ENCODE data around the gene CLCN5.

The CLCN5 gene

DNA sequence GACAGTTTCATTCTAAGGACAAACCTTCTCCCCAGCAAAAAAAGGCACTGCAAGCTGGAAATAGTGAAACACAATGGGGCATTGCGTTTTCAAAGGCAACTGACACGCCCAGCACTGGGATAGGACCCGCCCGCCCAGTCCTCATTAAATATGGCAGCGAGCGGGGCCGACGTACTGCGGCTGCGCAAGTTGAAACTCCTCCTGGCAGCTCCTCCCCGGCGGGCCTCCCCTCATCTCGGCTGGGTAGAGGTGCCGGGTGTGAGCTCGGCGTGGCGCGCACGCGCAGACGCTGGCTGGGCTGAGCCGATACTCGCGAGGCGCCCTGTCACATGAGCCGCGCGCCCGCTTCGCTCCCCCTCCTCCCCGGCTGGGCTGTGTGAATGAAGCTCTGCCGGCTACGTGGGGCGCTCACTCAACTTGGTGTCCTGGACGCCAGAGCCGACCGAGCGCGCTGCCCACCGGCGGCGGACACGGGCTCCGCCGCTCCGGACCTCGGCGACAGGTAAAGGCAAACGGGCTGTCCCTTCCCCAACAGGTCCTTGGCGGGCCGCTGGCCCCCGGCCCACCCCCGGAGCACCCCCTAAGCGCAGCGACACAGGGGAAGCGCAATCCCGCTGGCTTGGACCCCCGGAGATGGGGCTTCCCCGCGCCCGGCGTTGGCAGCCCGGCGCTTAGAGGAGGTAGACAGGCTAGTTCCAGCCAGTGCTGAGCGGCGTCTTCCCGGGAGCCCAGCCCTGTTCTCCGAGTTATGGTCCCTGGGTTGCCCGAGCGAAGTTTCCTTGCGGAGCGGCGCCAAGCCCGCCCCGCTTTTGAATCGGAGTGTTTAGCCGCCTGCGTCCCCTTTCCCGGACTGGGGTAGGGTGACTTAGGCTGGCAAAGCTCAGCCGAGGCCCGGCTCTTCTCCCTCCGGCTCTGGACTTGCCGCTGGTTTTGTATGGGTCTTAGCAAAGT lies at the start of gene CLCN5:
Gene CLCN5, plus strand, starts transcription at position 306 of the 951 bp plus-strand sequence. CDS start 2,703 bp downstream, outside the sequence.
- peak; percentile 95 for FAIRE-seq
- DNase-seq (ENCODE audit: extremely low spot score, insufficient read length, low read depth) = peak; percentile 82

DNA sequence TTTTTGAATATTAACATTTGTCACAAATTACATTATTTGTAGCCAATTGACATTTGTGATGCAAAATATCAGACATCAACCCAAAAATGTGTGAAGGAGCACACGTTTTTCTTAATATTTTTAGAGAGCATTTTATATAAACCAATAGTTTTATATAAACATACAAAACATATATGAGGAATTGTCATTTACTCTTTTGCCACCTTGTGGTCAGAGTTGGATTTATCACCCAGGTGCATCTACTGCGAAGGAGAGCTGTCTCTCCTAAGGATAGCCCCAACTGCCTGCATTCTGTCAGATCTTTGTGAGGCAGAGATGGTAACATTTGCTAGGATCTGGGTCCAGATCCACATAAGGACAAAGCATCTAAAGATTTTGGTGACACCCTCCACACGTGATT lies 45.6 kb upstream of the CLCN5 start:
- FAIRE-seq (peak; percentile 72), DNase-seq (ENCODE audit: extremely low spot score, insufficient read length, low read depth) (no peak)

DNA sequence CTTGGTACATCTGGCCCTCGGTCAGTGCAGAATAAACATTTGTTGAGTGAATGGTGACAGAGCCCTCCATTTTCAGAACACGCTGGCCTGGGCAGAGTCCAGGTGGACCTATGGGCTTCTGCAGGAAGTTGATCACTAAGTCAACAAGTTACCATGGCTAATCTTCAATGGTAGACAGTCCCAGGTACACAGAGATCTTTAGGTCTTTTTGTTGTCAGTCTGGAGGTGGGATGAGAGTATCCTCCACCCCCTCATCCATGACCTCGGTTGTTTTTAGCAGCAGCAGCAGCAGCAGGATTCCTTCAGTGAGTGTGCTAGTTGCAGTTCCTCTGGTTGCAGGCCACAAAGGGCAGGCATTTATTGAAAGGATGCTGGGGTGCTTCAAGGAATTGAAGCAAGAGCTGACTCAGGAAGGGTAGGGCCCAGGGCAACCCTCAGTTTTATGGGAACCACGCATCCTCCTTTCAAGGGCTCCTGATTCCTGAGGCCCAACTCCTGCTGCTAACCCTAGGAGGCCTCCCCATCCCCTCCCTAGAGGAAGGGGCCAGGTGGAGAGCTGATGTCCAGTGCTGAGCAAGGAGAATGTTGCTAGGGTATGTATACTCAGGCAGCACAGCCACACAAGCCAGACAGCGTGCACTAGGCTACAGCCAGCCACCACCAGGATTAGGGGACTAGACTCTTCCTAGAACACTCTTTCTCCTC lies 44.8 kb upstream of the CLCN5 start:
- DNase-seq (ENCODE audit: extremely low spot score, insufficient read length, low read depth) (no peak), FAIRE-seq (no peak)

GRCh38 chrX:49878128-49878833 lies 44.1 kb upstream of the CLCN5 start:
- no peak for DNase-seq (ENCODE audit: extremely low spot score, insufficient read length, low read depth)
- no peak for FAIRE-seq

- FAIRE-seq (peak; percentile 88), DNase-seq (ENCODE audit: extremely low spot score, insufficient read length, low read depth) (peak; percentile 52)
Measured at GRCh38 chrX:49878834-49879655, 43.4 kb upstream of the CLCN5 start, which contains the start of gene USP27X. Gene USP27X, plus strand, starts transcription at chrX:49879484. Its CDS starts 824 bp downstream, at chrX:49880308.

DNA sequence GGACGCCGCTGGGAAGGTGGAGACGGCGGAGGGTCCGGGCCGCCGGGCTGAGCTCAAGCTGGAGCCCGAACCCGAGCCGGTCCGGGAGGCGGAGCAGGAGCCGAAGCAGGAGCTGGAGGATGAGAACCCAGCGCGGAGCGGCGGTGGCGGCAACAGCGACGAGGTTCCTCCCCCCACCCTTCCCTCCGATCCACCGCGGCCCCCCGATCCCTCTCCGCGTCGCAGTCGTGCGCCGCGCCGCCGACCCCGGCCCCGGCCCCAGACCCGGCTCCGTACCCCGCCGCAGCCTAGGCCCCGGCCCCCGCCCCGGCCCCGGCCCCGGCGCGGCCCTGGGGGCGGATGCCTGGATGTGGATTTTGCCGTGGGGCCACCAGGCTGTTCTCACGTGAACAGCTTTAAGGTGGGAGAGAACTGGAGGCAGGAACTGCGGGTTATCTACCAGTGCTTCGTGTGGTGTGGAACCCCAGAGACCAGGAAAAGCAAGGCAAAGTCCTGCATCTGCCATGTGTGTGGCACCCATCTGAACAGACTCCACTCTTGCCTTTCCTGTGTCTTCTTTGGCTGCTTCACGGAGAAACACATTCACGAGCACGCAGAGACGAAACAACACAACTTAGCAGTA lies 42.6 kb upstream of the CLCN5 start:
- FAIRE-seq = no peak
- no peak for DNase-seq (ENCODE audit: extremely low spot score, insufficient read length, low read depth)

DNA sequence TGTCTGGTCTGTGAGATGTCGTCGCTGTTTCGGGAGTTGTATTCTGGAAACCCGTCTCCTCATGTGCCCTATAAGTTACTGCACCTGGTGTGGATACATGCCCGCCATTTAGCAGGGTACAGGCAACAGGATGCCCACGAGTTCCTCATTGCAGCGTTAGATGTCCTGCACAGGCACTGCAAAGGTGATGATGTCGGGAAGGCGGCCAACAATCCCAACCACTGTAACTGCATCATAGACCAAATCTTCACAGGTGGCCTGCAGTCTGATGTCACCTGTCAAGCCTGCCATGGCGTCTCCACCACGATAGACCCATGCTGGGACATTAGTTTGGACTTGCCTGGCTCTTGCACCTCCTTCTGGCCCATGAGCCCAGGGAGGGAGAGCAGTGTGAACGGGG lies 41.7 kb upstream of the CLCN5 start:
- DNase-seq (ENCODE audit: extremely low spot score, insufficient read length, low read depth) (no peak), FAIRE-seq (no peak)

DNA sequence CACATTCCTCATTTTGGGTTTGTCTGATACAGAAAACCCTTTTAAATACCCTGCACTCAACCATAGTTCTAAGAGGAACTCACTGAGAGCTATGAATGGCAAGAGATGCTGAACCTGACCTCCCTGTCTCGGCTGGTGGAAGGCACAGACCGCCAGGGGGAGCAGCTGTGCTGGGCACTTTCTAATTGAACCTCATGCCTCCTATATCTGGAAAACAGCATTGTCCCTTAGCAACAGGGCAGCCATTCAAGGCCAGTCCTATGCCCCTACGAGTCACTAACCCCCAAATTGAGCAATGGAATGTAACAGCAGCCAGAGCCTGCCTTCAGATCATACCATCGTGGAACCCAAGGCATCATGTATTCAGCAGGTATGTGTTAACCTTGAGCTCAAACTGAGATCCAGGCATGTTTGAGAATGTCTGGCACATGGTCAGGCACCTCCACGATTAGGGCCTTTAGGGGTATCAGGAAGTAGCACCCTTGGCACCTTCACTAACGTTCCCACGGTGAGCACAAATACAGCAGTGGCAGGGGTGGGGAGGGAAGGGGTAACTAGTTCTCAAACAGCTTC lies 38.0 kb upstream of the CLCN5 start:
- DNase-seq (ENCODE audit: extremely low spot score, insufficient read length, low read depth) (no peak), FAIRE-seq (peak; percentile 81)

- DNase-seq (ENCODE audit: extremely low spot score, insufficient read length, low read depth) (no peak), FAIRE-seq (no peak)
Measured at GRCh38 chrX:49892542-49892941, 29.9 kb upstream of the CLCN5 start.

GRCh38 chrX:49896951-49897350 lies 25.4 kb upstream of the CLCN5 start:
- DNase-seq (ENCODE audit: extremely low spot score, insufficient read length, low read depth) (no peak), FAIRE-seq (no peak)

DNA sequence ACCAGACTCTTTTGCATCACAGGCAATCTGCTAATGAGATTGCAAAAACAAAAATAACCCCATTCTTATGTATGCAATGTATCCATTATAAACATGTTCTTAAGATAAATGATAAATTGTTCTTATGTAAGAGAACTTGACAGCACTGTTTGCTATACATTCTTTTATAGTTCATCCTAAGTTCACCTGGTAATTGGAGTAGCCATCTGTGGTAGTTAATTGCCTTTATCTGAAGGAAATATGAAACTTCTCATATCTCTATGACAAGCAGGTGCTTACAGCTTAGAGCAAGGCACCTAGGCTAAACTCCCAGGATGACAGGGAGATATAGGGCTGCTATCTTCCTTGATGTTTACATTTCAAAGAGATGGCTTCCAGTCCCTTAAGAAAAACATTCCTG lies 21.3 kb upstream of the CLCN5 start:
- DNase-seq (ENCODE audit: extremely low spot score, insufficient read length, low read depth) (no peak), FAIRE-seq (no peak)

GRCh38 chrX:49910344-49910743 lies 12.1 kb upstream of the CLCN5 start:
- FAIRE-seq (peak; percentile 47), DNase-seq (ENCODE audit: extremely low spot score, insufficient read length, low read depth) (no peak)

GRCh38 chrX:49912086-49912485 lies 10.3 kb upstream of the CLCN5 start:
- no peak for FAIRE-seq
- DNase-seq (ENCODE audit: extremely low spot score, insufficient read length, low read depth) = no peak

DNA sequence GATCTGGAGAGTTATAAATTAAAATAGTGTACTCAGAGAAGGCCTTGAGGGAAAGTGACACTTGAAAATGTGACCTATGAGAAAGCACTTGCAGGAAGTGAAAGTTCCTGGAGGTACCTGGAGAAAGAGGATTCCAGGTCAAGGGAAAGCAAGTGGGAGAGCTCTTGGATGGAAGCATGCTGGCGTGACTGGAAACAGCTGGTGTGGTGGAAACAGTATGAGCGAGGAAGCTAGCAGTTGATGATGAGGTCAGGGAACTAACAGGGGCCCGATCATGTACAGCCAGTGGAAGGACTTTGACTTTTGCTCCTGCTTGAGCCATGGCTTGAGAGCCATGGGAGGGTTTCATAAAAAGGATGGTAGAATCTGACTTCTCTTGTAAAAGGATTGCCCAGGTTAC lies 9.5 kb upstream of the CLCN5 start:
- no peak for DNase-seq (ENCODE audit: extremely low spot score, insufficient read length, low read depth)
- FAIRE-seq = no peak

- FAIRE-seq (peak; percentile 77), DNase-seq (ENCODE audit: extremely low spot score, insufficient read length, low read depth) (no peak)
Measured at GRCh38 chrX:49915361-49916222, 6.8 kb upstream of the CLCN5 start.

GRCh38 chrX:49919617-49920016 lies 2.8 kb upstream of the CLCN5 start:
- DNase-seq (ENCODE audit: extremely low spot score, insufficient read length, low read depth) (no peak), FAIRE-seq (no peak)

DNA sequence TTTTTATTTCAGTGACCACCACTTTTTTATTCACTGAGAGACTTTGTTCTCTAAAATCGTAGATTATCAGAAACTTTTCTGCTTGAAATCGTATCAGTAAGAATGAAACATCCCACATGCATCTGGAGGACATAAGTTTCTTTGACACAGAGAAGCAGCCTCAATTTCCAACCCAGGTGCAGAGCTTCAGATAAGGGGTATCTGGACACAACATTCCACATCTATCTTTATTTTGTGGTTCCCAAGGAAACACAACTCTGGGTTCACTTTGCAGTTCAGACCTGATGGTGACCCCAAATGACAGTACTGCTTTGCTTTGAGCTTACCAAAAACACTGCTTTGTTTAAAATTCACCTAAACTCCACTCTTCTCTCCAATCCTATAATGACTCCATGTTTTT lies 1.3 kb upstream of the CLCN5 start:
- no peak for FAIRE-seq

DNA sequence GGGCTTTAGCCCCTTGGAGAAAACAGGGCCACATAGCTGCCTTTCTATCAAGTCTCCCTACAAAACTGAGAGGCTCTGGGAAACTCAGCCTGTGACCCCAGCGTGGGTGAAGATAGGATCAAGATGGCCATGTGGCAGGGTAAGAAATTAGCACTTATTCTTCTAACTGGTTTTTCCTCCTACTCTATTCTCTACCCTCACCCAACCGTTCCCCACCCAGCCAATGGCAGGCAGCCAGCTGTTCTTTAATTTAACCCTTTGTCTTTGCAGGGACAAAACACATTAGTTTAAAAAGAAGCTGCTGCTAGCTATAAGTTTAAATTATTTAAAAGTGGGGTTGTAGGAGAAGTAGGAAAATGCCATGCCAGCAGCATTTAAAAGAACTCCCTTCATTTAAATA lies 2.8 kb downstream of the CLCN5 start:
- no peak for DNase-seq (ENCODE audit: extremely low spot score, insufficient read length, low read depth)
- no peak for FAIRE-seq

More for the DNA sequence above, 1.3 kb upstream of the CLCN5 start:
- DNase-seq (ENCODE audit: extremely low spot score, insufficient read length, low read depth) = no peak

All from GM18507 (cell line).